ENCODE results near the gene CRYM. TPM values are rescaled to one million over a fixed set of nuclear protein-coding genes. Genes with fewer than 3 reads are reported as not detected.

Gene CRYM
- total and polyA plus RNA-seq, 10 of the 15 experiments (the other 5 are each of a cell fraction or from before 2014, with no cell fraction given): 0.30 to 6.1 (median 3.9) TPM

DNA sequence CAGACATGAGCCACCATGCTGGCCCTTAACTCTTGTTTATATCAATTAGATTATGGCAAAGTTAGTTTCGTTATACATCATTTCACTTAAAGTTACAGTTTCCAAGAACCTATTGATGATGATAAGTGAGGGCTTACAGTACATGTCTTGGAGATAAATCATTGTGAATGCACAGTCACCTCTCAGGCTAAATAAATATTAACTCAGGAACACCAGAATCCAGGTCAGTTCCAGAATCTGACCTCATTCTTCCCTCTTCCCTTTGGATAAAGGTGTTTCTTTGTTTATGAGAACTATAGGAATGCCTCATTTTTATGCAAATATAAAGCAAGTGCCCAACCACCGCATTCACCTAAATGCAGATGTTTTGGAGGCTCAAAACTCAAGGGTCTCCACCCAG, 48.4 kb upstream of the CRYM start:
- no peaks in the 10 kb centered on the region for H4K20me1 ChIP-seq (ENCODE audit: control insufficient read depth, insufficient read depth)
- H3K27ac ChIP-seq (ENCODE audit: control insufficient read depth, insufficient read depth): no peak overlapping the region
- no peak for ATAC-seq
- no peak overlapping the region for H2AFZ ChIP-seq (ENCODE audit: control insufficient read depth, low read depth, low read length)
- no peak overlapping the region for H3K9ac ChIP-seq (ENCODE audit: control insufficient read depth, insufficient read depth, low read length)
- ChIA-PET CTCF (no interaction called here), RAD21 (ENCODE audit: unreplicated experiment) (no interaction called here), POLR2A (interaction anchor here (0.5 kb wide), 2 partner anchors 18 to 238 kb away, joined by 3 to 5 read pairs; no protein-coding TSS in a partner anchor), SMC1A (ENCODE audit: uncharacterized antibody, unreplicated experiment) (no interaction called here)
- no peak for FAIRE-seq
- no TSS peak for BruUV-seq (replicated peaks)
- 56% methylated on average over 2 of the region's 2 CpGs for whole genome bisulfite sequencing (ENCODE audit: insufficient coverage, insufficient replicate concordance, low lambda C conversion rate, missing lambda C conversion rate)
- no peaks in the 10 kb centered on the region for H3K36me3 ChIP-seq (ENCODE audit: control insufficient read depth in 2 of 2, insufficient read depth in 2 of 2, low read length in 1 of 2)
- H3K4me1 ChIP-seq (ENCODE audit: control insufficient read depth, insufficient read depth, low read length): no peaks in the 10 kb centered on the region
- intact Hi-C loops (cut with micrococcal nuclease; ENCODE audit: unreplicated experiment) (no loop called here), in situ Hi-C loops (cut with MboI) (loop anchor here (10.0 kb wide), 1 partner anchor 1368 kb away; no protein-coding TSS in a partner anchor)
- H3K4me3 ChIP-seq: no peak overlapping the region
- no peak for DNase-seq (ENCODE audit: low read depth, low spot score)
- no peaks in the 10 kb centered on the region for H3K79me2 ChIP-seq (ENCODE audit: control insufficient read depth, insufficient read depth, low read length)
- TF ChIP-seq MEF2B (IDR thresholded peaks at IDR 0.05; ENCODE audit: partially characterized antibody, poor library complexity, severe bottlenecking) (no peak), E2F8 (IDR thresholded peaks at IDR 0.05; ENCODE audit: low read depth, partially characterized antibody) (no peak), POLR2A (IDR thresholded peaks at IDR 0.05; ENCODE audit: low read depth, low read length) (no peak)
- no peaks in the 10 kb centered on the region for H3K27me3 ChIP-seq (replicated peaks in 1 of 2; ENCODE audit: control insufficient read depth in 2 of 2, insufficient read depth in 2 of 2, low read length in 1 of 2)
- H3K9me3 ChIP-seq (replicated peaks; ENCODE audit: control insufficient read depth, insufficient read depth, low read length): no peaks in the 10 kb centered on the region
- no peak overlapping the region for H3K4me2 ChIP-seq (ENCODE audit: control insufficient read depth, insufficient read depth)

DNA sequence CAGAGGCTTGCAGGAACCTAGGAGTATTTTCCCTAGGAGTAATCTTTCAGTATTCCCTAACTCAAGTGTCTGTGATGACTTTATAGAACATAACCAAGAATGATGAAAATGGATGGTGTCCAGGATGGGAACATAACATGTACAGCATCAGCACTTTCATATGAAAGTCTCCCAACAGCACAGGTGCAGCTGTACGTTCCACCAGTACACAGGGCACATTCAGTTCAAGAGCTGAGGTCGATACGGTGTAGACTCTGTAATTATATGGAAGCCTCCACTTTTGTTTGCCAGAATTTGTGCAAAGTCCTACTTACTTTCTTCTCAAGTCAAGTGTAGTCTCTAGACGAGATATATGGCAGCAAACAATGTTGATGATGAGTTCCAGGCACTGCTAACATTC, 46.2 kb upstream of the CRYM start:
- no peaks in the 10 kb centered on the region for H3K79me2 ChIP-seq (ENCODE audit: control insufficient read depth, insufficient read depth, low read length)
- SMC1A ChIA-PET (ENCODE audit: uncharacterized antibody, unreplicated experiment): no interaction called here
- no peak overlapping the region for H3K9ac ChIP-seq (ENCODE audit: control insufficient read depth, insufficient read depth, low read length)
- H3K36me3 ChIP-seq (ENCODE audit: control insufficient read depth in 2 of 2, insufficient read depth in 2 of 2, low read length in 1 of 2): no peaks in the 10 kb centered on the region
- H3K4me2 ChIP-seq (ENCODE audit: control insufficient read depth, insufficient read depth): no peak overlapping the region
- 52% methylated on average over 4 of the region's 4 CpGs for WGBS (ENCODE audit: insufficient coverage, insufficient replicate concordance, low lambda C conversion rate, missing lambda C conversion rate)
- TF ChIP-seq SMARCA5 (IDR thresholded peaks at IDR 0.05) (no peak), PKNOX1 (IDR thresholded peaks at IDR 0.05) (no peak), MYC (IDR thresholded peaks at IDR 0.05; ENCODE audit: insufficient read depth, insufficient read length, insufficient replicate concordance, low read length, severe bottlenecking) (no peak), SMAD5 (IDR thresholded peaks at IDR 0.05; ENCODE audit: low read depth) (no peak)
- TF ChIP-seq, protein P1, sequence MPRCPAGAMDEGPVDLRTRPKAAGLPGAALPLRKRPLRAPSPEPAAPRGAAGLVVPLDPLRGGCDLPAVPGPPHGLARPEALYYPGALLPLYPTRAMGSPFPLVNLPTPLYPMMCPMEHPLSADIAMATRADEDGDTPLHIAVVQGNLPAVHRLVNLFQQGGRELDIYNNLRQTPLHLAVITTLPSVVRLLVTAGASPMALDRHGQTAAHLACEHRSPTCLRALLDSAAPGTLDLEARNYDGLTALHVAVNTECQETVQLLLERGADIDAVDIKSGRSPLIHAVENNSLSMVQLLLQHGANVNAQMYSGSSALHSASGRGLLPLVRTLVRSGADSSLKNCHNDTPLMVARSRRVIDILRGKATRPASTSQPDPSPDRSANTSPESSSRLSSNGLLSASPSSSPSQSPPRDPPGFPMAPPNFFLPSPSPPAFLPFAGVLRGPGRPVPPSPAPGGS (IDR thresholded peaks at IDR 0.05; ENCODE audit: borderline replicate concordance, insufficient read depth, low read depth, low read length, poor library complexity, severe bottlenecking): no peak
- CTCF ChIA-PET: interaction anchor here (1.1 kb wide), 1 partner anchor 14 kb away, joined by 3 read pairs; no protein-coding TSS in a partner anchor
- H4K20me1 ChIP-seq (ENCODE audit: control insufficient read depth, insufficient read depth): no peaks in the 10 kb centered on the region
- in situ Hi-C loops (cut with MboI) (loop anchor here (10.0 kb wide), 1 partner anchor 1371 kb away; no protein-coding TSS in a partner anchor), intact Hi-C loops (cut with micrococcal nuclease; ENCODE audit: unreplicated experiment) (no loop called here)
- H3K4me3 ChIP-seq: no peak overlapping the region
- no peak overlapping the region for H2AFZ ChIP-seq (ENCODE audit: control insufficient read depth, low read depth, low read length)
- POLR2A ChIA-PET: no interaction called here
- H3K9me3 ChIP-seq (replicated peaks; ENCODE audit: control insufficient read depth, insufficient read depth, low read length): no peaks in the 10 kb centered on the region
- no peak for DNase-seq (ENCODE audit: low read depth, low spot score)
- no peaks in the 10 kb centered on the region for H3K4me1 ChIP-seq (ENCODE audit: control insufficient read depth, insufficient read depth, low read length)
- RAD21 ChIA-PET (ENCODE audit: unreplicated experiment): interaction anchor here (1.5 kb wide), 1 partner anchor 23 kb away, joined by 3 read pairs; no protein-coding TSS in a partner anchor
- no peaks in the 10 kb centered on the region for H3K27me3 ChIP-seq (replicated peaks in 1 of 2; ENCODE audit: control insufficient read depth in 2 of 2, insufficient read depth in 2 of 2, low read length in 1 of 2)
- no peak for FAIRE-seq
- H3K27ac ChIP-seq (ENCODE audit: control insufficient read depth, insufficient read depth): no peak overlapping the region
- BruUV-seq (replicated peaks): no TSS peak
- ATAC-seq: no peak
